ENCODE measurements around the gene NIBAN1.

- TF ChIP-seq CTCF (IDR thresholded peaks at IDR 0.05; ENCODE audit: insufficient read depth, low read length, poor library complexity, severe bottlenecking): no peak
- no peak for TF ChIP-seq EZH2phosphoT487 (conservative IDR thresholded peaks at IDR 0.05; ENCODE audit: low read length)
These were observed 44.1 kb downstream of the NIBAN1 start for GRCh38 chr1:184930232-184930631.

Data from SU-DHL-6 (cell line).